Breast epithelium (tissue), 4 donors: Measurements from ENCODE around the gene RBM19. TPM values are rescaled to one million over a fixed set of nuclear protein-coding genes. Genes with fewer than 3 reads are reported as not detected.

ENCODE experiments used
- DNase-seq, 2 donors: peaks; one replicate each; pipeline ENCODE4 v3.0.0-alpha.2; 2019; ENCODE audit warnings: low spot score in 2 of 2
- H3K27ac ChIP-seq, 2 donors: fragments of 200-600 bp; sonication (generic) in 1 of 2; one replicate each; pipeline ENCODE4 v1.5.1; 2016 to 2019; ENCODE audit warnings: mild to moderate bottlenecking in 1 of 2
- H3K27me3 ChIP-seq, 2 donors: fragments of 200-600 bp; sonication (generic) in 1 of 2; one replicate each; pipeline versions ENCODE4 v1.5.1 to v1.6.0; 2017 to 2019; ENCODE audit warnings: control low read depth in 1 of 2, mild to moderate bottlenecking in 1 of 2
- H3K36me3 ChIP-seq: fragments of 200-600 bp; one replicate; pipeline ENCODE4 v1.5.1; 2019
- H3K4me1 ChIP-seq, 2 donors: fragments of 200-600 bp; sonication (generic); one replicate each; pipeline ENCODE4 v1.5.1; 2016 to 2019; ENCODE audit warnings: control low read depth in 1 of 2
- H3K4me3 ChIP-seq, 3 donors: fragments of 200-600 bp; sonication (generic); 1 replicate in 2 of 3; 2 replicates in 1 of 3; pipeline ENCODE4 v1.5.1; 2016 to 2019; ENCODE audit warnings: mild to moderate bottlenecking in 3 of 3, moderate library complexity in 2 of 3
- H3K9me3 ChIP-seq, 2 donors: fragments of 200-600 bp; sonication (generic) in 1 of 2; one replicate each; pipeline ENCODE4 v1.5.1; 2016 to 2019; ENCODE audit warnings: control low read depth in 1 of 2
- POLR2A ChIP-seq: fragments of 450-650 bp; IDR thresholded peaks from one replicate; pipeline ENCODE4 v1.6.1; 2016; ENCODE audit warnings: antibody characterized with exemption, mild to moderate bottlenecking, moderate library complexity
- POLR2AphosphoS5 ChIP-seq, 3 donors: sonication (generic); formaldehyde crosslinking; IDR thresholded peaks; one replicate each; pipeline ENCODE4 v1.6.1; 2017; ENCODE audit warnings: antibody characterized with exemption in 3 of 3
- intact Hi-C: fragments of 100-400 bp; cut with DNase I; formaldehyde crosslinking; loops from one replicate; pipeline ENCODE4 v1.15.1; 2023; ENCODE audit warnings: low total_unique reads
- total RNA-seq, 3 donors: library from RNA; depleted of rRNA; stranded (reverse); fragments of >200 nt; gene quantifications; one replicate each; pipeline ENCODE4 v1.1.0, GENCODE V29; 2016
- TF ChIP-seq, protein P1 (sequence below), 3 donors: fragments of 450-650 bp; IDR thresholded peaks; one replicate each; pipeline ENCODE4 v1.5.1; 2016 to 2017; ENCODE audit warnings: antibody characterized with exemption in 3 of 3, mild to moderate bottlenecking in 3 of 3, moderate library complexity in 3 of 3

RBM19 gene
- total RNA-seq, 3 donors from 2014 or later: 28.8 to 43.3 (median 42.6) TPM

GRCh38 chr12:113808095-113808951, 157.8 kb downstream of the RBM19 start:
- Histone ChIP-seq H3K36me3 (no peaks in the 10 kb centered on the region), H3K27ac (no peak overlapping the region), H3K9me3 (peaks cover 18 to 24% of the 10 kb centered on the region in 2 donors), H3K27me3 (no peaks in the 10 kb centered on the region), H3K4me3 (no peak overlapping the region), H3K4me1 (no peaks in the 10 kb centered on the region)
- DNase-seq: no peak
- TF ChIP-seq POLR2AphosphoS5 (IDR thresholded peaks at IDR 0.05) (no peak), POLR2A (no peak)
- TF ChIP-seq, protein P1, sequence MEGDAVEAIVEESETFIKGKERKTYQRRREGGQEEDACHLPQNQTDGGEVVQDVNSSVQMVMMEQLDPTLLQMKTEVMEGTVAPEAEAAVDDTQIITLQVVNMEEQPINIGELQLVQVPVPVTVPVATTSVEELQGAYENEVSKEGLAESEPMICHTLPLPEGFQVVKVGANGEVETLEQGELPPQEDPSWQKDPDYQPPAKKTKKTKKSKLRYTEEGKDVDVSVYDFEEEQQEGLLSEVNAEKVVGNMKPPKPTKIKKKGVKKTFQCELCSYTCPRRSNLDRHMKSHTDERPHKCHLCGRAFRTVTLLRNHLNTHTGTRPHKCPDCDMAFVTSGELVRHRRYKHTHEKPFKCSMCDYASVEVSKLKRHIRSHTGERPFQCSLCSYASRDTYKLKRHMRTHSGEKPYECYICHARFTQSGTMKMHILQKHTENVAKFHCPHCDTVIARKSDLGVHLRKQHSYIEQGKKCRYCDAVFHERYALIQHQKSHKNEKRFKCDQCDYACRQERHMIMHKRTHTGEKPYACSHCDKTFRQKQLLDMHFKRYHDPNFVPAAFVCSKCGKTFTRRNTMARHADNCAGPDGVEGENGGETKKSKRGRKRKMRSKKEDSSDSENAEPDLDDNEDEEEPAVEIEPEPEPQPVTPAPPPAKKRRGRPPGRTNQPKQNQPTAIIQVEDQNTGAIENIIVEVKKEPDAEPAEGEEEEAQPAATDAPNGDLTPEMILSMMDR (IDR thresholded peaks at IDR 0.05): no peak
- intact Hi-C loops: no loop called here

GRCh38 chr12:113805673-113806072, 160.5 kb downstream of the RBM19 start:
- intact Hi-C loops: no loop called here
- DNase-seq: no peak
- Histone ChIP-seq H3K9me3 (peaks cover 13 to 15% of the 10 kb centered on the region in 2 donors), H3K36me3 (no peaks in the 10 kb centered on the region), H3K27me3 (no peaks in the 10 kb centered on the region), H3K4me1 (no peaks in the 10 kb centered on the region), H3K4me3 (no peak overlapping the region), H3K27ac (no peak overlapping the region)
- TF ChIP-seq, protein P1 (IDR thresholded peaks at IDR 0.05): no peak
- TF ChIP-seq POLR2A: no peak
- TF ChIP-seq POLR2AphosphoS5 (IDR thresholded peaks at IDR 0.05): no peak

DNA sequence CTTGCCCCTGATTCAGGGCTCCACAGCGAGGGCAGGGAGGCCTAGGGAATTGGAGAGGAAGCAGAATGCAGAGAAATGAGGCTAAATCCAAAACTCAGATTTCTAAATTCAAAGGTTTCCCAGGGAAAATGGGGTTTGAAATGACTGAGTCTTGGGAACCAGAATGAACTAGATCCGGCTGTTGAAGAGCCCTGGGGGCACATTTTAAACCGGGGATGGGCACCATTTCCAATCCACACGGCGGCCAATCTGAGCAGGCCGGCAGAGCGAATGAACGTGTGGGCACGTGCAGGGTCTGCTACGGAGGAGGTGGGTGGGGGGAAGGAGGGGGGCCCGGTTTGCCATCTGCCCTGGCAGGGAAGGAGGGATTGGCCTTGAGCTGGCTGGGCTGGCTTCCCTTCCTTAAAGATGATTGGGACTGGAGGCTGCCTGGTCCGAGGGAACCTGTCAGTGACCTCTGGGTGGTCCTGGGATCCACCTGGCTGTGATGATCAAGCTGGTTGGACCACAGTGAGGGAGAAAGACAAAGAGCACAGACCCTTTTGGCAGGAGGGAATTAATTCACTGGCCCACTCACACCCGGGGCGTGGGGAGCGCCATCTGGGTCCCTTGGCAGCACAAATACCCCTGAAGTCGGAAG, 161.0 kb downstream of the RBM19 start:
- Histone ChIP-seq H3K36me3 (no peaks in the 10 kb centered on the region), H3K4me1 (no peaks in the 10 kb centered on the region), H3K9me3 (peaks cover 13 to 15% of the 10 kb centered on the region in 2 donors), H3K4me3 (no peak overlapping the region), H3K27ac (no peak overlapping the region), H3K27me3 (no peaks in the 10 kb centered on the region)
- intact Hi-C loops: no loop called here
- no peak for DNase-seq
- TF ChIP-seq POLR2A (no peak), POLR2AphosphoS5 (IDR thresholded peaks at IDR 0.05) (no peak)
- TF ChIP-seq, protein P1 (IDR thresholded peaks at IDR 0.05): no peak

DNA sequence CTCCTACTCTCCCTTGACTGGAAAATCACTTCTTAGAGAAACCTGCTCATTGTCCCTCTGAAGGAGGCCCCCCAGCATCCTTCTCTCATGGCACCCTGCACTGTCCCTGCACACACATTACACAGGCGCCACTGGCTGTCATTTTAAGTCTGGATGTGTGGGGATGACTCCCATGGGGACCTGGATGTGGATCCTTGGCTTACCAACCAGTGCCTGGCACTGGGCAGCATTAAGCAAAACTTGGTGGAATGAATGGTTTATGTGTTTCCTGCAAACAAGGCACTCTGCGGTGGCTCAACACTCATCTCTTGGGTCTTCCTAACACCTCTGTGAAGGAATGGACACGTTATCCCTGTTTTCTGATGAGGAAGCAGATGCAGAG, 162.4 kb downstream of the RBM19 start:
- Histone ChIP-seq H3K9me3 (peaks cover 13 to 15% of the 10 kb centered on the region in 2 donors), H3K4me3 (no peak overlapping the region), H3K36me3 (no peaks in the 10 kb centered on the region), H3K27ac (no peak overlapping the region), H3K27me3 (no peaks in the 10 kb centered on the region), H3K4me1 (no peaks in the 10 kb centered on the region)
- intact Hi-C loops: no loop called here
- TF ChIP-seq POLR2A (no peak), POLR2AphosphoS5 (IDR thresholded peaks at IDR 0.05) (no peak)
- TF ChIP-seq, protein P1 (IDR thresholded peaks at IDR 0.05): no peak
- no peak for DNase-seq
